K562 (cell line): Measurements from ENCODE around the gene POT1. TPM values are rescaled to one million over a fixed set of nuclear protein-coding genes. Genes with fewer than 3 reads are reported as not detected.

ENCODE experiments used
- BCL6 ChIP-seq: fragments of 250-450 bp; sonication (Bioruptor Pico); IDR thresholded peaks from 2 replicates; pipeline ENCODE4 v1.4.0; 2020
- ETS2 ChIP-seq: IDR thresholded peaks from 2 replicates; pipeline ENCODE4 v1.6.1; 2016; ENCODE audit warnings: borderline replicate concordance, missing genetic modification characterization, mild to moderate bottlenecking, moderate library complexity, missing compliant biosample characterization; ENCODE audit not compliant: poor library complexity, severe bottlenecking
- NUFIP1 ChIP-seq: fragments of 450-650 bp; IDR thresholded peaks from 2 replicates; pipeline ENCODE4 v1.6.1; 2018; ENCODE audit not compliant: partially characterized antibody
- POLR2A ChIP-seq: fragments of 450-650 bp; conservative IDR thresholded peaks from 2 replicates; pipeline ENCODE4 v1.6.1; 2016
- PRMT5 ChIP-seq: sonication (generic); formaldehyde crosslinking; IDR thresholded peaks from 2 replicates; pipeline ENCODE4 v1.5.0; 2020; ENCODE audit warnings: missing genetic modification reagents
- TOE1 ChIP-seq, 2 experiments: fragments of 450-650 bp in 1 of 2; sonication (generic) in 1 of 2; formaldehyde crosslinking in 1 of 2; IDR thresholded peaks; 2 replicates each; pipeline versions ENCODE4 v1.7.1 to v1.8.0; 2016 to 2022; ENCODE audit warnings: borderline replicate concordance in 2 of 2, mild to moderate bottlenecking in 2 of 2, antibody characterized with exemption in 1 of 2, inconsistent platforms in 1 of 2, low read depth in 1 of 2, missing genetic modification reagents in 1 of 2, moderate library complexity in 1 of 2
- polyA plus RNA-seq, 8 experiments: library from polyadenylated mRNA; depleted of rRNA in 4 of 8; stranded (reverse) in 5 of 8; unstranded in 3 of 8; fragments of >200 nt; fragmentation: Nextera tagmentation in 2 of 8; fragmentation: Illumina TruSeq in 1 of 8; extraction: Ambion mirVana in 2 of 8; extraction: Trizol in 1 of 8; gene quantifications; 2 replicates each; pipeline versions ENCODE4 v1.2.1 to v1.2.3, GENCODE V29; 2011 to 2014; ENCODE audit warnings: inconsistent platforms in 1 of 8, missing spikeins in 1 of 8
- total RNA-seq, 7 experiments: library from RNA; depleted of rRNA in 6 of 7; stranded (reverse); fragments of >200 nt in 6 of 7; fragmentation: Illumina TruSeq in 2 of 7; extraction: Trizol in 2 of 7; gene quantifications; 2 replicates each; pipeline versions ENCODE4 v1.2.1 to v1.2.3, GENCODE V29; 2011 to 2021; ENCODE audit warnings: low replicate concordance in 1 of 7
- TF ChIP-seq, protein P1 (sequence below): fragments of 450-650 bp; IDR thresholded peaks from 2 replicates; pipeline ENCODE4 v1.6.1; 2018; ENCODE audit not compliant: partially characterized antibody
- TF ChIP-seq, protein P2 (sequence below): fragments of 450-650 bp; IDR thresholded peaks from 2 replicates; pipeline ENCODE4 v1.6.1; 2017; ENCODE audit warnings: mild to moderate bottlenecking, moderate library complexity

POT1 gene
- total and polyA plus RNA-seq, 9 of the 15 experiments (the other 6 are each of a cell fraction or from before 2014, with no cell fraction given) = 37.9 to 140 (median 63.6) TPM

DNA sequence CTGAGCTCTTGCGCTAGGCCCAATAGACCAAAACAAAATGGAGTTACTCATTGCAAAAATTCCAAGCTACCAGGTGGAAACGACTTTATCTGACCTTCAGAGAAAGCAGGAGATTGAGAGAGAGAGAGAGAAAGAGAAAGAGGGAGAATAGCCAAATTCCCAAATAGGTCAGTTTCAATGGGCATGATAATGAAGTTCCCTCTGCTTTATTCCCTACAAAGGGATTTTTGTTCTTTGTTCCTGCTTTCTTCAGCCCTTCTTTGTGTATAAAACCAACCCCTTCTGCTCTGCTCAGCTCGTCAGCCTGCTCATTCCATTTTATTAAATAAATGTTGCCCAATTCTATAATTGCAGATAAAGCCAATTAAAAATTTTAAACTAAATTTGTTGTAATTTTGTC, 119.0 kb downstream of the POT1 start (continued):
- TF ChIP-seq TOE1 (IDR thresholded peaks at IDR 0.05; ENCODE audit: borderline replicate concordance) = no peak
- no peak for TF ChIP-seq TOE1 (CRISPR knock-in tag; IDR thresholded peaks at IDR 0.05; ENCODE audit: borderline replicate concordance, low read depth)
- TF ChIP-seq BCL6 (CRISPR knock-in tag) = no peak
- TF ChIP-seq, protein P1, sequence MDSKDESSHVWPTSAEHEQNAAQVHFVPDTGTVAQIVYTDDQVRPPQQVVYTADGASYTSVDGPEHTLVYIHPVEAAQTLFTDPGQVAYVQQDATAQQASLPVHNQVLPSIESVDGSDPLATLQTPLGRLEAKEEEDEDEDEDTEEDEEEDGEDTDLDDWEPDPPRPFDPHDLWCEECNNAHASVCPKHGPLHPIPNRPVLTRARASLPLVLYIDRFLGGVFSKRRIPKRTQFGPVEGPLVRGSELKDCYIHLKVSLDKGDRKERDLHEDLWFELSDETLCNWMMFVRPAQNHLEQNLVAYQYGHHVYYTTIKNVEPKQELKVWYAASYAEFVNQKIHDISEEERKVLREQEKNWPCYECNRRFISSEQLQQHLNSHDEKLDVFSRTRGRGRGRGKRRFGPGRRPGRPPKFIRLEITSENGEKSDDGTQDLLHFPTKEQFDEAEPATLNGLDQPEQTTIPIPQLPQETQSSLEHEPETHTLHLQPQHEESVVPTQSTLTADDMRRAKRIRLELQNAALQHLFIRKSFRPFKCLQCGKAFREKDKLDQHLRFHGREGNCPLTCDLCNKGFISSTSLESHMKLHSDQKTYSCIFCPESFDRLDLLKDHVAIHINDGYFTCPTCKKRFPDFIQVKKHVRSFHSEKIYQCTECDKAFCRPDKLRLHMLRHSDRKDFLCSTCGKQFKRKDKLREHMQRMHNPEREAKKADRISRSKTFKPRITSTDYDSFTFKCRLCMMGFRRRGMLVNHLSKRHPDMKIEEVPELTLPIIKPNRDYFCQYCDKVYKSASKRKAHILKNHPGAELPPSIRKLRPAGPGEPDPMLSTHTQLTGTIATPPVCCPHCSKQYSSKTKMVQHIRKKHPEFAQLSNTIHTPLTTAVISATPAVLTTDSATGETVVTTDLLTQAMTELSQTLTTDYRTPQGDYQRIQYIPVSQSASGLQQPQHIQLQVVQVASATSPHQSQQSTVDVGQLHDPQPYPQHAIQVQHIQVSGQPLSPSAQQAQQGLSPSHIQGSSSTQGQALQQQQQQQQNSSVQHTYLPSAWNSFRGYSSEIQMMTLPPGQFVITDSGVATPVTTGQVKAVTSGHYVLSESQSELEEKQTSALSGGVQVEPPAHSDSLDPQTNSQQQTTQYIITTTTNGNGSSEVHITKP = no peak
- no peak for TF ChIP-seq PRMT5 (CRISPR knock-in tag)
- TF ChIP-seq, protein P2, sequence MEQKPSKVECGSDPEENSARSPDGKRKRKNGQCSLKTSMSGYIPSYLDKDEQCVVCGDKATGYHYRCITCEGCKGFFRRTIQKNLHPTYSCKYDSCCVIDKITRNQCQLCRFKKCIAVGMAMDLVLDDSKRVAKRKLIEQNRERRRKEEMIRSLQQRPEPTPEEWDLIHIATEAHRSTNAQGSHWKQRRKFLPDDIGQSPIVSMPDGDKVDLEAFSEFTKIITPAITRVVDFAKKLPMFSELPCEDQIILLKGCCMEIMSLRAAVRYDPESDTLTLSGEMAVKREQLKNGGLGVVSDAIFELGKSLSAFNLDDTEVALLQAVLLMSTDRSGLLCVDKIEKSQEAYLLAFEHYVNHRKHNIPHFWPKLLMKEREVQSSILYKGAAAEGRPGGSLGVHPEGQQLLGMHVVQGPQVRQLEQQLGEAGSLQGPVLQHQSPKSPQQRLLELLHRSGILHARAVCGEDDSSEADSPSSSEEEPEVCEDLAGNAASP = no peak
- TF ChIP-seq ETS2 = no peak
- TF ChIP-seq POLR2A = no peak
- no peak for TF ChIP-seq NUFIP1
